Hepatocyte (in vitro differentiated cells): Measurements from ENCODE around the gene FAM81A. TPM values are rescaled to one million over a fixed set of nuclear protein-coding genes. Genes with fewer than 3 reads are reported as not detected.

ENCODE experiments used
- DNase-seq: peaks from one replicate; pipeline ENCODE4 v3.0.0-alpha.2; 2016; ENCODE audit warnings: low spot score
- H2AFZ ChIP-seq: fragments of 200-600 bp; sonication (generic); 2 replicates; pipeline ENCODE4 v1.6.0; 2016; ENCODE audit warnings: antibody characterized with exemption, mild to moderate bottlenecking
- H3K27ac ChIP-seq: fragments of 200-600 bp; sonication (generic); 2 replicates; pipeline ENCODE4 v1.5.1; 2016; ENCODE audit warnings: mild to moderate bottlenecking
- H3K27me3 ChIP-seq: fragments of 200-600 bp; sonication (generic); 2 replicates; pipeline ENCODE4 v1.6.1; 2016
- H3K36me3 ChIP-seq: fragments of 200-600 bp; sonication (generic); replicated peaks from 2 replicates; pipeline ENCODE4 v1.5.1; 2016; ENCODE audit warnings: low read depth; ENCODE audit not compliant: insufficient read depth
- H3K4me1 ChIP-seq: fragments of 200-600 bp; sonication (generic); 2 replicates; pipeline ENCODE4 v1.5.1; 2016; ENCODE audit warnings: mild to moderate bottlenecking, moderate library complexity; ENCODE audit not compliant: insufficient read depth
- H3K4me2 ChIP-seq: fragments of 200-600 bp; sonication (generic); 2 replicates; pipeline ENCODE4 v1.6.0; 2016
- H3K4me3 ChIP-seq: fragments of 200-600 bp; sonication (generic); 2 replicates; pipeline ENCODE4 v1.5.1; 2016; ENCODE audit warnings: mild to moderate bottlenecking
- H3K79me2 ChIP-seq: fragments of 200-600 bp; sonication (generic); 2 replicates; pipeline ENCODE4 v1.6.0; 2017; ENCODE audit warnings: mild to moderate bottlenecking
- H3K9me2 ChIP-seq: fragments of 200-600 bp; sonication (generic); replicated peaks from 2 replicates; pipeline ENCODE4 v1.6.0; 2017; ENCODE audit warnings: mild to moderate bottlenecking; ENCODE audit not compliant: insufficient read depth
- H3K9me3 ChIP-seq: fragments of 200-600 bp; sonication (generic); 2 replicates; pipeline ENCODE4 v1.5.1; 2016; ENCODE audit warnings: low read depth, mild to moderate bottlenecking
- H4K20me1 ChIP-seq: fragments of 200-600 bp; sonication (generic); 2 replicates; pipeline ENCODE4 v1.6.0; 2016; ENCODE audit warnings: mild to moderate bottlenecking; ENCODE audit not compliant: insufficient read depth, poor library complexity, severe bottlenecking
- EZH2 ChIP-seq: fragments of 200-600 bp; sonication (generic); IDR thresholded peaks from 2 replicates; pipeline ENCODE4 v1.6.1; 2016; ENCODE audit warnings: antibody characterized with exemption, mild to moderate bottlenecking, borderline replicate concordance
- EZH2phosphoT487 ChIP-seq: fragments of 200-600 bp; sonication (generic); IDR thresholded peaks from one replicate; pipeline ENCODE4 v1.6.1; 2018; ENCODE audit warnings: antibody characterized with exemption, mild to moderate bottlenecking, low read depth, moderate library complexity; ENCODE audit not compliant: unreplicated experiment, severe bottlenecking
- WGBS: methylation state at CpG from one replicate; pipeline ENCODE4 v1.1.6; 2016; ENCODE audit warnings: low lambda C conversion rate; ENCODE audit errors: missing lambda C conversion rate; 5-methylcytosine and 5-hydroxymethylcytosine counted together
- polyA plus RNA-seq: library from polyadenylated mRNA; unstranded; fragments of >200 nt; fragmentation: Nextera tagmentation; extraction: Ambion mirVana; gene quantifications from 2 replicates; pipeline ENCODE4 v1.2.1, GENCODE V29; 2016
- total RNA-seq: library from RNA; depleted of rRNA; stranded (reverse); fragments of >200 nt; gene quantifications from 2 replicates; pipeline ENCODE4 v1.2.3, GENCODE V29; 2014
- TF ChIP-seq, protein P1 (sequence below): fragments of 200-600 bp; sonication (generic); IDR thresholded peaks from 2 replicates; pipeline ENCODE4 v1.5.1; 2016; ENCODE audit warnings: antibody characterized with exemption, mild to moderate bottlenecking; ENCODE audit not compliant: poor library complexity

Gene FAM81A
- total and polyA plus RNA-seq, 2 experiments from 2014 or later: 0.47 to 0.85 TPM

- H3K4me2 ChIP-seq: no peak overlapping the region
- no peaks in the 10 kb centered on the region for H3K27me3 ChIP-seq
These were observed 124.6 kb downstream of the FAM81A start for GRCh38 chr15:59562448-59563186.

GRCh38 chr15:59565299-59565698 lies 127.3 kb downstream of the FAM81A start:
- no peaks in the 10 kb centered on the region for H3K79me2 ChIP-seq
- 83% methylated on average over 4 of the region's 4 CpGs for WGBS
- no peak overlapping the region for H2AFZ ChIP-seq
- no peak for DNase-seq
- no peak overlapping the region for H3K27ac ChIP-seq
- H3K9me2 ChIP-seq: no peaks in the 10 kb centered on the region
- no peak overlapping the region for H3K4me3 ChIP-seq
- H3K9me3 ChIP-seq: no peaks in the 10 kb centered on the region
- no peaks in the 10 kb centered on the region for H3K36me3 ChIP-seq
- H3K27me3 ChIP-seq: no peaks in the 10 kb centered on the region
- no peak overlapping the region for H3K4me2 ChIP-seq
- H3K4me1 ChIP-seq: no peaks in the 10 kb centered on the region
- no peaks in the 10 kb centered on the region for H4K20me1 ChIP-seq
- TF ChIP-seq EZH2 (no peak), EZH2phosphoT487 (no peak)
- TF ChIP-seq, protein P1, sequence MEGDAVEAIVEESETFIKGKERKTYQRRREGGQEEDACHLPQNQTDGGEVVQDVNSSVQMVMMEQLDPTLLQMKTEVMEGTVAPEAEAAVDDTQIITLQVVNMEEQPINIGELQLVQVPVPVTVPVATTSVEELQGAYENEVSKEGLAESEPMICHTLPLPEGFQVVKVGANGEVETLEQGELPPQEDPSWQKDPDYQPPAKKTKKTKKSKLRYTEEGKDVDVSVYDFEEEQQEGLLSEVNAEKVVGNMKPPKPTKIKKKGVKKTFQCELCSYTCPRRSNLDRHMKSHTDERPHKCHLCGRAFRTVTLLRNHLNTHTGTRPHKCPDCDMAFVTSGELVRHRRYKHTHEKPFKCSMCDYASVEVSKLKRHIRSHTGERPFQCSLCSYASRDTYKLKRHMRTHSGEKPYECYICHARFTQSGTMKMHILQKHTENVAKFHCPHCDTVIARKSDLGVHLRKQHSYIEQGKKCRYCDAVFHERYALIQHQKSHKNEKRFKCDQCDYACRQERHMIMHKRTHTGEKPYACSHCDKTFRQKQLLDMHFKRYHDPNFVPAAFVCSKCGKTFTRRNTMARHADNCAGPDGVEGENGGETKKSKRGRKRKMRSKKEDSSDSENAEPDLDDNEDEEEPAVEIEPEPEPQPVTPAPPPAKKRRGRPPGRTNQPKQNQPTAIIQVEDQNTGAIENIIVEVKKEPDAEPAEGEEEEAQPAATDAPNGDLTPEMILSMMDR: no peak

More at GRCh38 chr15:59562448-59563186, 124.6 kb downstream of the FAM81A start:
- Histone ChIP-seq H3K9me3 (no peaks in the 10 kb centered on the region), H4K20me1 (no peaks in the 10 kb centered on the region), H2AFZ (no peak overlapping the region), H3K27ac (no peak overlapping the region), H3K9me2 (no peaks in the 10 kb centered on the region), H3K4me3 (no peak overlapping the region), H3K79me2 (no peaks in the 10 kb centered on the region), H3K4me1 (no peaks in the 10 kb centered on the region), H3K36me3 (no peaks in the 10 kb centered on the region)
- TF ChIP-seq EZH2phosphoT487 (no peak), EZH2 (no peak)
- TF ChIP-seq, protein P1: no peak
- DNase-seq: no peak
- 96% methylated on average over 2 of the region's 2 CpGs for WGBS

- no peak for DNase-seq
- no peaks in the 10 kb centered on the region for H3K79me2 ChIP-seq
- WGBS: 97% methylated on average over 1 of the region's 1 CpG
These were observed 129.3 kb downstream of the FAM81A start for GRCh38 chr15:59567324-59567723.

More at GRCh38 chr15:59567324-59567723, 129.3 kb downstream of the FAM81A start:
- TF ChIP-seq EZH2: no peak
- no peak for TF ChIP-seq EZH2phosphoT487
- TF ChIP-seq, protein P1: no peak
- H3K36me3 ChIP-seq: no peaks in the 10 kb centered on the region
- H3K4me2 ChIP-seq: no peak overlapping the region
- no peaks in the 10 kb centered on the region for H3K9me2 ChIP-seq
- peak overlapping the region; percentile 53 for H3K27ac ChIP-seq
- H4K20me1 ChIP-seq: no peaks in the 10 kb centered on the region
- no peaks in the 10 kb centered on the region for H3K4me1 ChIP-seq
- no peaks in the 10 kb centered on the region for H3K27me3 ChIP-seq
- H2AFZ ChIP-seq: no peak overlapping the region
- no peaks in the 10 kb centered on the region for H3K9me3 ChIP-seq
- H3K4me3 ChIP-seq: no peak overlapping the region
